SK-N-SH treated with all-trans-retinoic acid at 6 μM for 48 hours (cell line): ENCODE data around the gene MMP12.

Source experiments
- CREB5 ChIP-seq: fragments of 250-450 bp; sonication (Bioruptor Pico); IDR thresholded peaks from 2 replicates; pipeline ENCODE4 v1.5.1; 2020; ENCODE audit warnings: low read depth, mild to moderate bottlenecking, moderate library complexity
- ESRRG ChIP-seq: fragments of 250-450 bp; sonication (Bioruptor Pico); IDR thresholded peaks from 2 replicates; pipeline ENCODE4 v1.6.1; 2021; ENCODE audit warnings: mild to moderate bottlenecking
- ISL1 ChIP-seq: fragments of 250-450 bp; sonication (Bioruptor Pico); IDR thresholded peaks from 2 replicates; pipeline ENCODE4 v2.1.2; 2022; ENCODE audit warnings: mild to moderate bottlenecking, moderate library complexity
- PATZ1 ChIP-seq: fragments of 250-450 bp; sonication (Bioruptor Pico); IDR thresholded peaks from 2 replicates; pipeline ENCODE4 v1.8.0; 2020; ENCODE audit warnings: mild to moderate bottlenecking, moderate library complexity, borderline replicate concordance
- PPARA ChIP-seq: fragments of 250-450 bp; sonication (Bioruptor Pico); IDR thresholded peaks from 2 replicates; pipeline ENCODE4 v1.5.0; 2020; ENCODE audit warnings: mild to moderate bottlenecking, borderline replicate concordance
- RARB ChIP-seq: fragments of 250-450 bp; sonication (Bioruptor Pico); IDR thresholded peaks from 2 replicates; pipeline ENCODE4 v1.8.0; 2021; ENCODE audit warnings: mild to moderate bottlenecking, moderate library complexity
- ZC3H10 ChIP-seq: fragments of 250-450 bp; sonication (Bioruptor Pico); IDR thresholded peaks from 2 replicates; pipeline ENCODE4 v1.5.1; 2021; ENCODE audit warnings: mild to moderate bottlenecking, moderate library complexity
- ZFP3 ChIP-seq: fragments of 250-450 bp; sonication (Bioruptor Pico); IDR thresholded peaks from 2 replicates; pipeline ENCODE4 v1.5.0; 2020; ENCODE audit warnings: mild to moderate bottlenecking, moderate library complexity
- ZFP30 ChIP-seq: fragments of 450-650 bp; formaldehyde crosslinking; IDR thresholded peaks from 2 replicates; pipeline ENCODE4 v1.5.0; 2022; ENCODE audit warnings: mild to moderate bottlenecking, moderate library complexity

- no peak for TF ChIP-seq ESRRG
- TF ChIP-seq RARB (CRISPR knock-in tag) = no peak
- no peak for TF ChIP-seq ZFP30 (CRISPR knock-in tag)
- no peak for TF ChIP-seq ISL1 (CRISPR knock-in tag)
- no peak for TF ChIP-seq PPARA (CRISPR knock-in tag)
- TF ChIP-seq ZC3H10 (CRISPR knock-in tag) = no peak
- TF ChIP-seq PATZ1 (CRISPR knock-in tag) = no peak
- TF ChIP-seq CREB5 = no peak
- TF ChIP-seq ZFP3 (CRISPR knock-in tag) = no peak
These were observed 25.5 kb downstream of the MMP12 start for GRCh38 chr11:102849311-102849710.
